ENCODE results near the gene WNT9B. TPM values are rescaled to one million over a fixed set of nuclear protein-coding genes. Genes with fewer than 3 reads are reported as not detected.
A peak's percentile ranks its signal among the peaks of the same experiment; 100 is the strongest.

WNT9B gene
- total RNA-seq, 3 donors from 2014 or later (not counting 1 experiment from before 2014, with no cell fraction given), result not detected

- WGBS (ENCODE audit: insufficient coverage), result 96% methylated on average over 5 of the region's 6 CpGs
- no peak for TF ChIP-seq CTCF (IDR thresholded peaks at IDR 0.05)
- no peaks in the 10 kb centered on the region for H3K27me3 ChIP-seq (ENCODE audit: control insufficient read depth, insufficient read depth, low read length)
Observed at GRCh38 chr17:46929413-46929812, 78.0 kb downstream of the WNT9B start.

DNA sequence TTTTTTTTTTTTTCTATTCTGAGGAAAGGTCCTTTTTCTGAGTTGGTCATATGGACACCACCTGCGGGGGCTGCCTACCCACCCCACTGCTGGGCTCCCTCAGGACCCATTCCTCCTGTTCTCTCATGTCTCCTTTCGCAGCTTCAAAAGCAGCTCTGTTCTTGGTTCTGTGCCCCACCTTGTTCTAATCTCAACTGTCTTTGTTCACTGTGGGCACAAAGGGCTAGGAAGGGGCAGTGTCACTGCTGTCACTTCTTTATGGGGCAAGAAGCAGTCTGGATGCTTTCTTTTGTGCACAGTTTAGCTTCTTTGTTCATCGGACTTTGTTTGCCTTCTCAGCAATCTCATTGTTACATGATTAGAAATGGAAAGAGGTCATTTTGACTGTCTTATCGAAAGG, 78.7 kb downstream of the WNT9B start:
- intact Hi-C loops (cut with micrococcal nuclease), result no loop called here
- 95% methylated on average over 4 of the region's 4 CpGs for WGBS (ENCODE audit: insufficient coverage)
- ATAC-seq, result no peak
- Mint-ChIP-seq H3K4me1 (peaks cover 43% of the 10 kb centered on the region in 2 donors), H3K9me3 (no peaks in the 10 kb centered on the region), H3K4me3 (no peak overlapping the region), H3K27ac (peak overlapping the region in 1 of 2 donors; percentile 52), H3K36me3 (peaks cover 26% of the 10 kb centered on the region), H3K27me3 (ENCODE audit: low read depth in 2 of 2) (no peaks in the 10 kb centered on the region)
- TF ChIP-seq CTCF (IDR thresholded peaks at IDR 0.05), result no peak
- H3K36me3 ChIP-seq (ENCODE audit: control insufficient read depth, insufficient read depth, low read length), result peaks cover 54% of the 10 kb centered on the region
- no peaks in the 10 kb centered on the region for H3K9me3 ChIP-seq (ENCODE audit: control insufficient read depth, insufficient read depth, low read length)
- no peak overlapping the region for H3K4me3 ChIP-seq (ENCODE audit: low read length)
- DNase-seq, result no peak
- no peak overlapping the region for H3K27ac ChIP-seq (ENCODE audit: low read length)
- no peaks in the 10 kb centered on the region for H3K4me1 ChIP-seq (ENCODE audit: control insufficient read depth, insufficient read depth, low read length)
- H3K27me3 ChIP-seq (ENCODE audit: control insufficient read depth, insufficient read depth, low read length), result no peaks in the 10 kb centered on the region

More at GRCh38 chr17:46929413-46929812, 78.0 kb downstream of the WNT9B start:
- Mint-ChIP-seq H3K27me3 (ENCODE audit: low read depth in 2 of 2) (no peaks in the 10 kb centered on the region), H3K9me3 (no peaks in the 10 kb centered on the region), H3K36me3 (peaks cover 24% of the 10 kb centered on the region), H3K4me3 (no peak overlapping the region), H3K4me1 (peaks cover 49 to 50% of the 10 kb centered on the region in 2 donors), H3K27ac (no peak overlapping the region)
- intact Hi-C loops (cut with micrococcal nuclease), result no loop called here
- Histone ChIP-seq H3K4me1 (ENCODE audit: control insufficient read depth, insufficient read depth, low read length) (no peaks in the 10 kb centered on the region), H3K9me3 (ENCODE audit: control insufficient read depth, insufficient read depth, low read length) (no peaks in the 10 kb centered on the region), H3K27ac (ENCODE audit: low read length) (no peak overlapping the region), H3K36me3 (ENCODE audit: control insufficient read depth, insufficient read depth, low read length) (peaks cover 48% of the 10 kb centered on the region), H3K4me3 (ENCODE audit: low read length) (no peak overlapping the region)
- DNase-seq (no peak), ATAC-seq (no peak)

DNA sequence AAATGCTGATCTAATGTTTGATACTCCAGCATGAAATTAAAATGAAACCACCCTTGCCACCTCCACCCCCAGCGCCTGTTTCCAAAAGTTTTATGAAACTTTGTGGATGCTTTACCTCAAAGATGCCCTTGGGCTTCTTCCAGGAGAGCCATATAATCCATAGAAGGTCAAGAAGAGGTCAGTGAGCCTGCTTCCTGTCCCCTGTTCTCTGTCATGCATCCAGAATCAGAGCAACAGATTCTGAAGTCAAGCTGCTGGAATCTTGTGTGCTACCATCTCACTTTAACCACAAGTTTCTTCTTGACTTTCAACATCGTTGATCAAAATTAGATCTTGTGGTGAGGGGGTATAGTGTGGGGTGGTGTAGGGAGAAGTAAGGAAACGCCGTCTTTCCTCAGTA, 80.2 kb downstream of the WNT9B start:
- Mint-ChIP-seq H3K4me1 (peaks cover 29 to 30% of the 10 kb centered on the region in 2 donors), H3K36me3 (peaks cover 31% of the 10 kb centered on the region), H3K27ac (no peak overlapping the region), H3K27me3 (ENCODE audit: low read depth in 2 of 2) (no peaks in the 10 kb centered on the region), H3K4me3 (no peak overlapping the region), H3K9me3 (no peaks in the 10 kb centered on the region)
- no peak for TF ChIP-seq CTCF (IDR thresholded peaks at IDR 0.05)
- 81% methylated on average over 4 of the region's 4 CpGs for WGBS (ENCODE audit: insufficient coverage)
- intact Hi-C loops (cut with micrococcal nuclease), result no loop called here
- Histone ChIP-seq H3K36me3 (ENCODE audit: control insufficient read depth, insufficient read depth, low read length) (peaks cover 69% of the 10 kb centered on the region), H3K9me3 (ENCODE audit: control insufficient read depth, insufficient read depth, low read length) (no peaks in the 10 kb centered on the region), H3K4me3 (ENCODE audit: low read length) (no peak overlapping the region), H3K4me1 (ENCODE audit: control insufficient read depth, insufficient read depth, low read length) (no peaks in the 10 kb centered on the region), H3K27ac (ENCODE audit: low read length) (no peak overlapping the region), H3K27me3 (ENCODE audit: control insufficient read depth, insufficient read depth, low read length) (no peaks in the 10 kb centered on the region)
- no peak for DNase-seq
- ATAC-seq, result no peak

- peaks cover 88% of the 10 kb centered on the region for H3K36me3 ChIP-seq (ENCODE audit: control insufficient read depth, insufficient read depth, low read length)
- no peaks in the 10 kb centered on the region for H3K9me3 ChIP-seq (ENCODE audit: control insufficient read depth, insufficient read depth, low read length)
- H3K36me3 Mint-ChIP-seq, result peaks cover 26% of the 10 kb centered on the region
- H3K4me1 Mint-ChIP-seq, result peaks cover 0 to 4% of the 10 kb centered on the region in 2 donors
- H3K27ac ChIP-seq (ENCODE audit: low read length), result no peak overlapping the region
- H3K27me3 ChIP-seq (ENCODE audit: control insufficient read depth, insufficient read depth, low read length), result no peaks in the 10 kb centered on the region
- no peak overlapping the region for H3K4me3 Mint-ChIP-seq
- no peak for TF ChIP-seq CTCF (IDR thresholded peaks at IDR 0.05)
- no peaks in the 10 kb centered on the region for H3K27me3 Mint-ChIP-seq (ENCODE audit: low read depth in 2 of 2)
- H3K4me3 ChIP-seq (ENCODE audit: low read length), result no peak overlapping the region
- no peaks in the 10 kb centered on the region for H3K4me1 ChIP-seq (ENCODE audit: control insufficient read depth, insufficient read depth, low read length)
- WGBS (ENCODE audit: insufficient coverage), result 93% methylated on average over 7 of the region's 7 CpGs
- intact Hi-C loops (cut with micrococcal nuclease), result no loop called here
- no peak for DNase-seq
- no peak for ATAC-seq
- H3K27ac Mint-ChIP-seq, result no peak overlapping the region
- no peaks in the 10 kb centered on the region for H3K9me3 Mint-ChIP-seq
Observed at GRCh38 chr17:46935658-46936266, 84.4 kb downstream of the WNT9B start.

Measured in natural killer cell (primary cell).